GM04503 (cell line): ENCODE data around the gene VBP1.
"Not testable (repeated sequence)": the region's sequence is repeated elsewhere in the genome, so short reads cannot be mapped to it uniquely, and the experiment has no call there.

Experiments
- DNase-seq: peaks from one replicate; pipeline ENCODE4 v3.0.0-alpha.2; 2012; ENCODE audit warnings: low read depth

The VBP1 gene

GRCh38 chrX:155263854-155264628 is 47.8 kb downstream of the VBP1 start, which contains the start of gene RAB39B:
Gene RAB39B (minus strand): TSS chrX:155264491. CDS start chrX:155264288, 203 bp downstream.
- peak; percentile 3 for DNase-seq

GRCh38 chrX:155266439-155266838 is 50.2 kb downstream of the VBP1 start:
- no peak for DNase-seq

- DNase-seq: not testable (repeated sequence)
Observed at GRCh38 chrX:155267995-155268394, 51.7 kb downstream of the VBP1 start.

GRCh38 chrX:155270969-155271368 is 54.7 kb downstream of the VBP1 start:
- no peak for DNase-seq

- DNase-seq: no peak
Observed at GRCh38 chrX:155279873-155280272, 63.6 kb downstream of the VBP1 start.
